Nephron progenitor cell (in vitro differentiated cells): ENCODE data around the gene IDH3G.

Experiments
- DNase-seq: peaks from one replicate; pipeline ENCODE4 v3.0.0; 2021
- H3K27ac Mint-ChIP-seq: 2 replicates; pipeline ENCODE4 v1.8.0; 2021; ENCODE audit warnings: mild to moderate bottlenecking, moderate library complexity, mixed read lengths
- H3K27me3 Mint-ChIP-seq: 2 replicates; pipeline ENCODE4 v1.8.0; 2021; ENCODE audit warnings: mild to moderate bottlenecking, low read depth, mixed read lengths; ENCODE audit not compliant: poor library complexity
- H3K36me3 Mint-ChIP-seq: 2 replicates; pipeline ENCODE4 v1.8.0; 2021; ENCODE audit warnings: low read depth, mixed read lengths
- H3K4me1 Mint-ChIP-seq: 2 replicates; pipeline ENCODE4 v1.8.0; 2021; ENCODE audit warnings: mixed read lengths
- H3K4me3 Mint-ChIP-seq: 2 replicates; pipeline ENCODE4 v1.8.0; 2021; ENCODE audit warnings: mild to moderate bottlenecking, moderate library complexity, mixed read lengths
- H3K9me3 Mint-ChIP-seq: 2 replicates; pipeline ENCODE4 v1.8.0; 2021; ENCODE audit warnings: mild to moderate bottlenecking, moderate library complexity, mixed read lengths
- CTCF ChIP-seq: fragments of 200-600 bp; sonication (generic); IDR thresholded peaks from 2 replicates; pipeline ENCODE4 v1.5.0; 2021; ENCODE audit warnings: antibody characterized with exemption

Gene IDH3G

GRCh38 chrX:153794018-153794896, at the start of gene IDH3G, which contains the start of gene SSR4:
TSS of gene IDH3G (minus strand) at chrX:153794375. CDS start at chrX:153794326, 49 bp downstream.
TSS of gene SSR4 (plus strand) at chrX:153794668. CDS start at chrX:153794688, 20 bp downstream.
- peaks cover 20% of the 10 kb centered on the region for H3K36me3 Mint-ChIP-seq
- DNase-seq: peak; percentile 90
- H3K27me3 Mint-ChIP-seq: no peaks in the 10 kb centered on the region
- H3K27ac Mint-ChIP-seq: no peak within 1 kb of the TSS
- H3K4me1 Mint-ChIP-seq: peaks cover 23% of the 10 kb centered on the region
- H3K9me3 Mint-ChIP-seq: peaks cover 54% of the 10 kb centered on the region
- TF ChIP-seq CTCF: no peak
- H3K4me3 Mint-ChIP-seq: peak within 1 kb of the TSS; percentile 92

GRCh38 chrX:153836921-153837320, 42.7 kb upstream of the IDH3G start:
- no peak for TF ChIP-seq CTCF
- Mint-ChIP-seq H3K4me1 (no peaks in the 10 kb centered on the region), H3K9me3 (peaks cover 75% of the 10 kb centered on the region), H3K36me3 (no peaks in the 10 kb centered on the region), H3K27me3 (peaks cover 36% of the 10 kb centered on the region), H3K4me3 (no peak overlapping the region), H3K27ac (no peak overlapping the region)
- DNase-seq: no peak

GRCh38 chrX:153832728-153833127, 38.6 kb upstream of the IDH3G start:
- Mint-ChIP-seq H3K36me3 (no peaks in the 10 kb centered on the region), H3K27ac (no peak overlapping the region), H3K27me3 (peaks cover 53% of the 10 kb centered on the region), H3K4me3 (no peak overlapping the region), H3K4me1 (peaks cover 3% of the 10 kb centered on the region), H3K9me3 (peaks cover 64% of the 10 kb centered on the region)
- no peak for TF ChIP-seq CTCF
- peak; percentile 33 for DNase-seq

DNA sequence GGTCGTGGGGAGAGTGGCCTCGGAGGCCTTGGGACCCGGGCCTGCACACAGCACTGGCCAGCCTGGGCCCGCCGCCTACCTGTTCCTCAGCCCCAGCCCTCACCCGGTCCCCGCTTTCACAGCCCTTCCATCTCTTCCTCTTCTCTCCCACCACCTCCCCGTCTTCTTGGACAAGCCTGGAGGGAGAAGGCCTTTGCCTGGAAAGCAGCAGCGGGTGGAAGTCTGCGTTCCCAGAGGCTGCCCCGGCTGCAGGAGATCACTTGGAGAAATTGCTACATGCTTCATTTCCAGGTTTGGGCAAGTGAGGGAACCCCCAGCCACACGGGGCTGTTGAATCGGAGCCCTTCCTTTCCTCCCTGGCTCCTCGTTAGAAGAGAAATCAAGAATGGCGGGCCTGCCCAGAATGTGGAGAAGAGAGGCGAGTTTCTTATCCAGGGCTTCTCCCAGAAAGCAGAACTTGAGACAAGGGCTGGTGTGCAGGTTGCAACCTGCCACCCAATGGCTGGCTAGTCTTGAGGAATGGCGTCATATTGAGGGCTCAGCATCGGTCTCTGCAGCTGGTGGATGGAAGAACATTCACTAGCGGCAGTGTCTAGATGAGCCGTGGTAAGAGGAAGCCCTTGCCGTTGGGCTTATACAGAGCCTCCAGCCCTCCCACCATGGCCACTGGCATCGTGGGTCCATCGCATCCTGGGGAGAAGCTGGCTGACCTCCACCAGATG, 37.4 kb upstream of the IDH3G start:
- no peak for TF ChIP-seq CTCF
- no peak for DNase-seq
- peaks cover 62% of the 10 kb centered on the region for H3K27me3 Mint-ChIP-seq
- peak overlapping the region; percentile 72 for H3K4me3 Mint-ChIP-seq
- peaks cover 3% of the 10 kb centered on the region for H3K4me1 Mint-ChIP-seq
- peaks cover 71% of the 10 kb centered on the region for H3K9me3 Mint-ChIP-seq
- H3K27ac Mint-ChIP-seq: no peak overlapping the region
- H3K36me3 Mint-ChIP-seq: no peaks in the 10 kb centered on the region

GRCh38 chrX:153830640-153831428, 36.7 kb upstream of the IDH3G start:
- DNase-seq: peak; percentile 29
- peak overlapping the region; percentile 72 for H3K4me3 Mint-ChIP-seq
- no peaks in the 10 kb centered on the region for H3K36me3 Mint-ChIP-seq
- H3K9me3 Mint-ChIP-seq: peaks cover 68% of the 10 kb centered on the region
- H3K27me3 Mint-ChIP-seq: peaks cover 68% of the 10 kb centered on the region
- H3K27ac Mint-ChIP-seq: no peak overlapping the region
- TF ChIP-seq CTCF: no peak
- peaks cover 3% of the 10 kb centered on the region for H3K4me1 Mint-ChIP-seq
